Measurements from ENCODE around the gene CLEC16A. TPM values are rescaled to one million over a fixed set of nuclear protein-coding genes. Genes with fewer than 3 reads are reported as not detected.

Gene CLEC16A
- polyA plus RNA-seq, 10 donors, result 11.4 to 15.2 (median 12.9) TPM

DNA sequence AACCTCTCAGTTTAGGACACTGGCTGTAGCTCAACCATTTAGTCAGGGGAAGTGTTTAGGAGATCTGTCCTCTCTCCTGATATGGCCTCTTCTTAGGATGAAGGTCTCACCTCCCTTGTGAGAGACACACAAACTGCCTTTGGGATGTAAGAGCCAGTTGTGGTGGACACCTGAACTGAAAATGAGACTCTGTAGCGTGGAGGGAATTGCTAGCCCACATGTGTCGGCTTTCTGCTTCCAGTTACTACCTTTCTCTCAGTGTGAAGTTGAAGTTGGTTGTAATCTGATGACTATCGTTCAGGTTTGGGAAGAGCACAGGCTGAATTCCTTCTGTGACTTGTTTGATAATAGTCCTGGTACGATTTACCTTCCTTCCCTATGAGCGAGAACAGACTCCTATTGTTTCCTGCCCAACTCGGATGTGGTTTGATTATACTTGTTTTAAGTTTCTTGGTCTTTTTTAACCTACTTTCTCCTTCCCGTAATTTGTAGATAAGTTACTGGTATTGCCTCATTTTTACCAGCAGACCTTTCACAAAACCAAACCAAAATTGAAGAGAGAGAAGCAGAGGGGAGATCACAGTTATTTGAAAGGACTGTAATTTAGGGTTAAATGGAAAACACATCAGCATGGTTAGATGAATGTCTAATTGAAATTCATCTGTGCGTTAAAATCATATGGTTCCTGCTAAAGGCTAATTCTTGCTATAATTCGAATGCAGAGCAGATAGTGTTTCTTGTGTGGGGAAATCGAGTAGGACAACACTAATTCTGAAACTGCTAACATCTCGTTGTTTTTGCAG lies 43.2 kb downstream of the CLEC16A start:
- DNase-seq, result no peak

DNA sequence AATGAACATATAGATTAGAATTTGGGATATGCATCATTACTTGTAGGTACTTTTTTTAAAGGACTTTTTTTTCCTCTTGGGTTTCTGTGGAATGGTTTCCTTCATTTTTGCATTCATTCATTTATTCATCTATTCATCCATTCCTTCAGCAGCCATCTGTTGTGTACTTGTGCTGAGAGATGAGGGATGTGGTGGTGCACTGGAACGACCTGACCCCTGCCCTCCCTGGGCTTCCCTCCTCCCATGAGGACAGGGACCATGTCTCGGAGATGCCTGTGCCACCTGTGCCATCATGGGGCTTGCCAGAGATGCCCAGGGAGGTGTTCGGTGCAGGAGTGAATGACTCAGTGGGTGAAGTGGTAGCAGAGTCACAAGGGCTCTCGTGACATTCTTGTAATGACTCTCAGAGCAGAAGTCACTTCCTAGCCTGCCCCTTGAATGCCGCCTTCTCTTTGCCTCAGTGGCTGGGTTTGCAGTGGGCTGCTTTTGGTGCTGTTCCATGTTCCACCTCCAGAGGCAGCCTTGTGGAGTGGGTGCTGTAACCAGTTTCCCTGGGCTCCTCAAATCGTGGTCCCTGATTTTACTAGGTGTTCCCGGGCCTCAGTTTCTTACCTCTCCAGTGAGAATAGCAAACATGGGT lies 43.9 kb downstream of the CLEC16A start:
- no peak for DNase-seq

DNA sequence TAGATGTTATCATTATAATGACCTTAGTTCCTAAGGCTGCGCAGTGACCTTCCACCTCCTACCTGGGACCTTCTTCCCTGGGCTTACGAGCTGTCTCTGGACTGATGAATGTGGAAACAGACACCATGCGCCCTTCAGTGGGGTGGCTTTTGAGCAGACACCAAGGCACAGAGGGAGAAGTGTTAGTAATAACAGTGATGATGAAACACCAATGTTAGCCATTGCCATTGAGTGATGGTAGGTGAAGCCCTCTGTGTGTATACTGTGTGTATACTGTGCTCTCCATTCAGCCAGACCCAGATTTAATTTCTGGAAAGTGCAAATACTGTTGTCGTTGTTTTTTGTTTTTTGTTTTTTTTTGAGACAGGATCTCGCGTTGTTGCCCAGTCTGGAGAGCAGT lies 44.5 kb downstream of the CLEC16A start:
- no peak for DNase-seq

DNA sequence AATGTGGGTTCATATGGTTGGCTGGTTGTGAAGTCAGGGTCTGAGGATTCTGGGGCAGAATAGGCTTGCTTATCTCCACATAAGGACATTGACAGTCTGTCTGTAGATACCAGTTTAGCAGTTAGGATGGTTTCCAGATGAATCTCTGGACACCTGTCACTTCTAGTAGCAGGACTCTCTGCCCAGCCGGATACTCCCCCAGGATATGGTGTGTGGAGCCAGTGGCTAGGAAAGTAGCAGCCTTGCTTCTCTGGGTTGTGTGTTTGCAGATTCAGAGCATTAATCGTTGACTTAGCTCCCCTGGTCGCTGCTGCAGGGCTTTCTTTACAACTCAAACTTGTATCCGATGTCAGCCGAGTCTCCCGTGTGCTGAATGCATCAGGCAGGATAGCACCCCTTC lies 45.2 kb downstream of the CLEC16A start:
- DNase-seq, result no peak

- DNase-seq, result no peak
These were observed 46.0 kb downstream of the CLEC16A start for GRCh38 chr16:10990378-10990777.

GRCh38 chr16:10992112-10992511 lies 47.7 kb downstream of the CLEC16A start:
- DNase-seq, result peak in 1 of 3 donors; percentile 56

GRCh38 chr16:10992797-10993196 lies 48.4 kb downstream of the CLEC16A start:
- no peak for DNase-seq

GRCh38 chr16:10993649-10994048 lies 49.3 kb downstream of the CLEC16A start:
- DNase-seq, result no peak

GRCh38 chr16:10994571-10994970 lies 50.2 kb downstream of the CLEC16A start:
- no peak for DNase-seq

DNA sequence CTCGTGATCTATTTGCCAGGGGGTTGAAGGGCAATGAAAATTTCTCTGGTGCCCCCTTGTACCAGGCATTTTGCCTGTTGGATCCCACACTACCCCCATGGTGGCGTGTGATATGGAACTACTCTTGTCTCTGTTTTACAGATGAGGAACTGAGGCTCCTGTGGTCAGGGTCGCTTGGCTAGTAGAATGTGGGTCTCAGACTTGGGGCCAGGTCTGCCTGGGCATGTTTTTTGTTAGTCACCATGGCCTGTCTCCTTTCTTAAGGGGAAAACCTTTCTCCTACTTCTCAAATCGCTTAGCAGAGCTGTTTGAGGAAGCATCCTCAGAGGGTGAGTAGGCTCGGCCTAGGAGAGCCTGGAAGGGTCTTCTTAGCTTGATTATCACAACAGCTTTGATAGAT lies 51.2 kb downstream of the CLEC16A start:
- DNase-seq, result no peak

DNA sequence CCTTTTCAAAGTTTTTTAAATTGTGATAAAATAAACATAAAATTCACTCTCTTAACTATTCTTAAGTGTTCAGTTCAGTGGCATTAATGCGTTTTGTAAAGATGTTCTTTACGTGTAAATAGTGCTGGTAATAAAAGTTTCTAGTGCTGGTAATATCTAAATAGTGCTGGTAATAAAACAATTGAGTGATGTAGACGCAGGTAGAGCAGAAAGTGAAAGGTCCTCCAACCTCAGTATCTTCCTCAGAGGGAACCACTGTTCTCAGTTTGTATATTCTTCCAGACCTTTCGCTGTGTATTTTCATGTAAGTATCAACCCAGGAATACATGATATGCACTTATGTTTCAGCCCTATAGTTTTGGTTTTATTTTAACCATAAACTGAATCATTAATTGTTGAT lies 53.1 kb downstream of the CLEC16A start:
- DNase-seq, result no peak

GRCh38 chr16:10999300-10999699 lies 54.9 kb downstream of the CLEC16A start:
- no peak for DNase-seq

GRCh38 chr16:11001611-11002010 lies 57.2 kb downstream of the CLEC16A start:
- no peak for DNase-seq

DNA sequence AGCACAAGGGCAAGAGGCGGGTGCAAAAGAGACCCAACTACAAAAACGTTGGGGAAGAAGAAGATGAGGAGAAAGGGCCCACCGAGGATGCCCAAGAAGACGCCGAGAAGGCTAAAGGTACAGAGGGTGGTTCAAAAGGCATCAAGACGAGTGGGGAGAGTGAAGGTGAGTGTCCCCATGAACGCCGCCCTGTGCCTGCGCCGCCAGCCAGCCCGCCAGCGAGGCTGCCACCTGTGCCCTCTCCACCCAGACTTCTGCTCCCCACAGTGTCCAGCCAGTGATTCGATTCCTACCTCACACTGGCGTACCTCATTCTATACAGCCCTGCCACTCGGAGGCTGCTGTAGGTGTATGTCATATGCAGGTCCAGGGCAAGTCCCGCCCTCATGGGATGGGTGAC lies 58.8 kb downstream of the CLEC16A start:
- no peak for DNase-seq

- DNase-seq, result no peak
These were observed 60.0 kb downstream of the CLEC16A start for GRCh38 chr16:11004351-11004750.

DNA sequence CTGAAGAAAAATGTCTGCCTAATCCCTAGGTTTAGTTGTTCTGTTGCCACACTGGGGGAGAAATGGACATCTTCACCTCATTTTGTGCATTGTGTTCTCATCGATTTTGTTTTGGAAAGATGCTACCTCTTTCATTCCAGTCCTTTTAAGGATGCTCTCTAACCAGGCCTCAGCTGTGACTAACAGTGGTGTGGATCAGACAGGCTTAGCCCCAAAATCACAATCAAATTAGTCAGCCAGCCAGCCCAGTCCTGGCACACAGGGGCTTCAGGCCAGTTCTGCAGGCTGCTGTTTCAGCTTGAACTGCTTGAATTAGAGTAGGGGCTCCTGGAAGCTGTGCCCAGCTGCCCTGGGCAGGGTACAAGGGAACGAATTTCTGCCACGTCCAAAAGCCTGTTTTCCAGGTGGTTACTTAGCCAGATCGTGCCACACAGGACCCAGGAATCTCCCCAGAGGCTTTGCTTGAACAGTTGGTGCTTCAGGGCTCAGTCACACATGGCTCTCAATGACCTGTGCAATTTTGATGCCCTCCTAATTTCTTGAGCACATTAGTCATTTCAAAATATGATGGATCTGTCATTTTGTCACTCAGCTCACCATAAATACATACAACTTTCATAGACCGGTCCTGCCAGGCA lies 60.7 kb downstream of the CLEC16A start:
- no peak for DNase-seq

GRCh38 chr16:11005611-11005975 lies 61.2 kb downstream of the CLEC16A start:
- no peak for DNase-seq

DNA sequence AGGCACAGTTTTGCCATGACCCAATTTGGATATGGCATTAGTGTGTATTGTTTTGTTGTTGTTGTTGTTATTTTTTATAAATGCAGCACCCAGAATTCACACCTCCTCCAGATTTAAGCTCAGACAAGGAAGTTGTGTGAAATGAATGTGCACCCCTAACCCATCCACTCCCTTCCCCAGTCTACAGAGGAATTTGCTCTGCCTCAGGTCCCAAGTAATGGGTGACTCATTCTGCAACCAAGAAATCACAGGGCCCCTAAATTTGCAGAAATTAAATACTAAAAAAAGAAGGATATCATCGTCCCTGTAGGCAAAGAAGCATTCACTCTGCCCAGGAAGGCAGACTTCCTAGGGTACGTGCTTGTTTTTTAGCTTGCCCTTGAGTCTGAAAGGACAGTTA lies 62.3 kb downstream of the CLEC16A start:
- no peak for DNase-seq

GRCh38 chr16:11007714-11008280 lies 63.4 kb downstream of the CLEC16A start:
- DNase-seq, result no peak

- DNase-seq, result no peak
These were observed 64.8 kb downstream of the CLEC16A start for GRCh38 chr16:11009027-11009755.

GRCh38 chr16:11010575-11011221 lies 66.3 kb downstream of the CLEC16A start:
- no peak for DNase-seq

GRCh38 chr16:11011326-11011725 lies 67.0 kb downstream of the CLEC16A start:
- no peak for DNase-seq
